OCI-LY3 (cell line): ENCODE results near the gene NIT2.

Source experiments
- EZH2phosphoT487 ChIP-seq: fragments of 200-600 bp; shearing (Covaris generic); IDR thresholded peaks from 2 replicates; pipeline ENCODE4 v1.6.1; 2018; ENCODE audit warnings: antibody characterized with exemption, mixed run types, low read depth
- TF ChIP-seq, protein P1 (sequence below): fragments of 200-600, 300-600 bp; sonication (generic); IDR thresholded peaks from 2 replicates; pipeline ENCODE4 v1.5.1; 2014; ENCODE audit warnings: antibody characterized with exemption, low read length, low read depth

- TF ChIP-seq, protein P1, sequence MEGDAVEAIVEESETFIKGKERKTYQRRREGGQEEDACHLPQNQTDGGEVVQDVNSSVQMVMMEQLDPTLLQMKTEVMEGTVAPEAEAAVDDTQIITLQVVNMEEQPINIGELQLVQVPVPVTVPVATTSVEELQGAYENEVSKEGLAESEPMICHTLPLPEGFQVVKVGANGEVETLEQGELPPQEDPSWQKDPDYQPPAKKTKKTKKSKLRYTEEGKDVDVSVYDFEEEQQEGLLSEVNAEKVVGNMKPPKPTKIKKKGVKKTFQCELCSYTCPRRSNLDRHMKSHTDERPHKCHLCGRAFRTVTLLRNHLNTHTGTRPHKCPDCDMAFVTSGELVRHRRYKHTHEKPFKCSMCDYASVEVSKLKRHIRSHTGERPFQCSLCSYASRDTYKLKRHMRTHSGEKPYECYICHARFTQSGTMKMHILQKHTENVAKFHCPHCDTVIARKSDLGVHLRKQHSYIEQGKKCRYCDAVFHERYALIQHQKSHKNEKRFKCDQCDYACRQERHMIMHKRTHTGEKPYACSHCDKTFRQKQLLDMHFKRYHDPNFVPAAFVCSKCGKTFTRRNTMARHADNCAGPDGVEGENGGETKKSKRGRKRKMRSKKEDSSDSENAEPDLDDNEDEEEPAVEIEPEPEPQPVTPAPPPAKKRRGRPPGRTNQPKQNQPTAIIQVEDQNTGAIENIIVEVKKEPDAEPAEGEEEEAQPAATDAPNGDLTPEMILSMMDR: no peak
- TF ChIP-seq EZH2phosphoT487: no peak
Measured at GRCh38 chr3:100395679-100396431, 61.3 kb downstream of the NIT2 start.
